Fibroblast of gingiva (primary cell): ENCODE results near the gene LNX1.

Experiments used
- DNase-seq: peaks from one replicate; pipeline ENCODE4 v3.0.0-alpha.2; 2011; ENCODE audit warnings: low read depth

LNX1 gene

GRCh38 chr4:53598901-53599300, 7.6 kb upstream of the LNX1 start:
- DNase-seq, result no peak

- DNase-seq, result no peak
Observed at GRCh38 chr4:53598483-53598882, 7.2 kb upstream of the LNX1 start.

DNA sequence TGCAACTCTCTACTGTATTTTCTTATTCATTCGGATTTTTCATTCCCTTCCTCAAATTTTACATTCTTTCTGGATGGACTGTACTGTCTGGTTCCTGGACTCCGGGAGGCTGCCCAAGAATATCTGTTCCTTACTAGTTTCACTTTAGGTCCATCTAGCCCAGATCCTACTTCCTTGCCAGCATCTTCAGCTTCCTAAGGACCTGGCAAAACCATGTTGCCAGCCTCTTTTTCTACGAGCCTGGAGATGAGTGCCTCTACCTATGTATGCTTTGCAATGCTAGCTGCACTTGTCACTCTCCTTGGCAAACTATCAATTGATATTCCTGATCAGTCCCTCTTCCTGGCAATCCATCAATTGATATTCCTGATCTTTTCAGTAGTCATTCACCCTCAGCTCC, 5.6 kb upstream of the LNX1 start:
- DNase-seq, result no peak

DNA sequence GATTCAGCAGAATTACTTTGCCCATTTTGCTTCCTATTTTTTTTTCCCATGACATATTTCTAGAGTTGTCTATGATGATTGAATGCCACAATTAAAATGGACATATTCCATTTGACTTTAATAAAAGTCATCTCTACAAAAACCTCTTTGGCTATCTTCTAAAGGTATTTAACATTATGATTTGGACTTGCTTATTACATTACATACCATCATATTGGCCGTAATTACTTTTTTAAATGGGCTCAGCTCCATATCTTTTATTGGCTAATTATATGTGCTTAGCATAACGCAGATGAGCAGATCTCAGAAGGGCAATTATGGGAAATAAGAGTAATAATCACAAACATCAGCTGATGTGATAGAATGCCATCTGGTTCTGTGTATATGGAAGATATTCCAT, 4.5 kb upstream of the LNX1 start:
- DNase-seq, result no peak

- no peak for DNase-seq
Observed at GRCh38 chr4:53595204-53595603, 3.9 kb upstream of the LNX1 start.

DNA sequence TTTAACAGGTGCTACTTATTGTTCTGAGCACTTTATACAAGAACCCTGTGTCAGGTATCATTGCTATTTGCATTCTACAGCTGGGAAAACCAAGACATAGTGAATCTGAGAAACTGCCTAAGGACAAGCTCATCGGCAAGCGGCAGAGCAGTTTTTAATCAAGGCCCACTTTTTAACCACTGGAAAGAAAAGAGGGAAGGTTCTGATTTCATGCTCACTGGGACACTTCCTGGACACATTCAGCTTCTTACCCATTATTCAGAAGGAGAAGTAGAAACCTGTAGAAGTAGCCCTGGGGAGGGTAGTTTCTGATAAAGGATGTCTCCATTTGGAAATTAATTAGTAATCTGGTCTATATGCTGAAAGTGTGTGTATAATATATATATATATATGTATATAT, 2.5 kb upstream of the LNX1 start:
- DNase-seq, result no peak

- DNase-seq, result no peak
Observed at GRCh38 chr4:53592686-53593501, 1.6 kb upstream of the LNX1 start.

GRCh38 chr4:53592122-53592521, 836 bp upstream of the LNX1 start:
- DNase-seq, result no peak

GRCh38 chr4:53590187-53590586, 1.1 kb downstream of the LNX1 start:
- DNase-seq, result no peak

DNA sequence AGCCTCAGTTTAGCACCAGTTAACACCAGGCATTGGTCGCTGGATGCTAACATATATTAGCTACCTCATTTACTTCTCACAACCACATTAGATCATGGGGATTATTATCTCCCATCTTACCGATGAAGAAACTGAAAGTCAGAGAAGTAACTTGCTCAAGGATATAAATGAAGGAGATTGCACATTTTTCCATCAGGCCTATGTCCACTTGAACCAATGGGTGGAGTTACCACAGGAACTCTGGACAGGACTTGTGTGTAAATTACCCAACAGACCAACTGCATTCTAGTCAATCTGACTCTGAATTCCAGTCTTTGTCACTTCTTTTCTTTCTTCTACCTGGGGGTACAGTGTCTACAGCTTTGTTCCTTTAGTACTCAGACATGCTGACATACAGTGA, 1.8 kb downstream of the LNX1 start:
- DNase-seq, result no peak

- DNase-seq, result no peak
Observed at GRCh38 chr4:53587135-53587534, 4.2 kb downstream of the LNX1 start.

DNA sequence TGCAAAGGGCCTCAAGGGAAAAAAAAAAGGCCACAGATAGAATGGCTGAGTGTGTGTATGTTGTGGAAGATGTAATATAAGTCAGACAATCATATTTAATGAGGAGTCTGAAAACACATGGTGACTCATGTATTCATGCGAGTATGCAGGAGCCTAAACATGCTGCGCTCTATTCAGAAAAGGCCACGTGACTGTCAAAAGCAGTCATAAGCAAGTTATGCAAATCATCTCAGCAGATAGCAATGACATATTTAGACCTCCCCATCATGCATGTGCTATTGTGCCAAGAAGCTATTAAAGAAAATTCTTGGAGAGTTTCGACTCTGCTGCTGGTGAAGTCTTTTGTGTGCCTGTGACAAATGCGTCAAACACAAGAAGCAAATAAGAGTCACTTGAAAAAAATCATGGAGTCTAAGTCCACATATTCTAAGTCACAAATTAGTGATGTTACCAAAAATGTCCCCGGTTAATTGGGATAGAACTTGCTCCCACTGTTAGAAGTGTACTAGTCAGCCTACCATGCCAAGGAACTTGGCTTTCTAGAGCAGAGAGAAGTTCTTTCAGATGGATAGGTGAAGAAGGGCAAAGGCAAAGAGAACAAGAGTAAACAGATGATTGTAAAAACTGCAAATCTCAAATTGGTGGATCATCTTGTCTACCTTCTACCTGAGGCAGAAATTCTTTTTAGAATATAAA, 5.0 kb downstream of the LNX1 start:
- peak; percentile 90 for DNase-seq

- DNase-seq, result no peak
Observed at GRCh38 chr4:53584658-53585057, 6.6 kb downstream of the LNX1 start.

GRCh38 chr4:53583513-53583912, 7.8 kb downstream of the LNX1 start:
- DNase-seq, result no peak

- no peak for DNase-seq
Observed at GRCh38 chr4:53582194-53582593, 9.1 kb downstream of the LNX1 start.

GRCh38 chr4:53580274-53580673, 11.0 kb downstream of the LNX1 start:
- no peak for DNase-seq

DNA sequence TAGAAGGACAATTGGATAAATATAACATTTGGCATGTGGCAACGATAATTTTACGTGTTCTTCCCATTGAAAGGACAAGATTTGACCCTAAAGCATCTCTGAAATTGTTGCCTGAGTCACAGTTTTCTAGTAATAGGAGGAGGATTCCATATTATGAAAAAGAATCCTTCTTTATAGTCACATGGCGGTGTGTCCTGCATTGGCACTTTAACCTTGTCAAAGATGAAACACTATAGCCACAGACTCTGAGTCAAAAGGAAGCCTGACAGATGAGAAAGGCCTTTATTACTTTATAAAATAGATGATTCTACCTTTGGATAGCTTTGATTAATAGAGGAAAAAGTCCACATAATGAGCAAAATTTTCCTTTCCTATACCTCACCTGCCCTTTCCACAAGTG, 11.5 kb downstream of the LNX1 start:
- DNase-seq, result peak; percentile 37

DNA sequence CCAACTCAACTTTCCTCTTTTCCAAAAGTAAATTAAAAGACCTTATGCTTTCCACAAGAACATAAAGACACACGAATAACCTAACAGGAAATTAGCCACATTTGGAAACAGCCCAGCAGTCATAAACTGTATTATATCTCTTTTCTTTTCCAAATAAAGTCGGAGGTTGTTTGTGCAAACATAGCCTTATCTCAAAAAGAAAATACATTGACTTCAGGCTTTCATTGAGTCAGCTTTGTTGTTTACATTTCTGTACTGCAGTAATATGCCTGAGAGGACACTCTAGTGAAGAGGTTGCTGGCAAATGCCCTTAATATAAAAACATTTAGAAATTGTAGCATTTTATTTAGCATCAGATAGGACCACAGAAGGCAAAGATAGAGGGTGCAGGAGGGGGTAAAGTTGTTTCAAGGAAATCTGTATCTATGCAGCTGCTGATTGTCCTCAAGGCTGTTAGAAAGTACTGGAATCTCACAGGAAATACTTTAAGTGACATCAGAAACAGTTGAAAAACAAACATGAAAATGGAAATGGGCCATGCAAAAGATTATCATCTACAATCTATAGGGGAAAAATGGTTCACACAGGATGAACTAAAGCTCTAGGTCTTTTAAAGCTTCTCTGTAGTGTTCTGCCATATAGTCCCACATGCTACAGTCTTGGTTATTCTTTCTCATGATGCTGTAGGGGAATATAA, 14.5 kb downstream of the LNX1 start:
- DNase-seq, result no peak

DNA sequence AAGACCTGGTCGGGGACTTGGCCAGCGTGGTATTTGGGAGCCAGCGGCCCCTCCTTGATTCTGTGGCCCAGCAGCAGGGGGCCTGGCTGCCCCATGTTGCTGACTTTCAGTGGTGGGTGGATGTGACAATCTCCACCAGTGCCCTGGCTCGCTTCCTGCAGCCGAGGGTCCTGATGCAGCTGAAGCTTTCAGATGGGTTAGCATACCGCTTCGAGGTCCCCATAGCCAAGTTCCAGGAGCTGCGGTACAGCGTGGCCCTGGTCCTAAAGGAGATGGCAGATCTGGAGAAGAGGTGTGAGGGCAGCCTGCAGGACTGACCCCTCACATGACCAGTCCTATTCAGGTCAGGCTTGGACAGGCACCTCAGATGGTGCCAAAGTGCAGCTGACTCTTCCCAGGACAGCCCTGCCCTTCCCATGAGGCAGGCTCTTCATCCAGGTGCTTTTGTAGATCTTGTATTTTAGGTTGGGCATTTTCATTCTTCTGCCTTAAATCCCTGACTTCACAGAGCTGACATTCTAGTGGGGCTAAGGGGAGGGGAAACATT, 15.1 kb downstream of the LNX1 start:
- no peak for DNase-seq

DNA sequence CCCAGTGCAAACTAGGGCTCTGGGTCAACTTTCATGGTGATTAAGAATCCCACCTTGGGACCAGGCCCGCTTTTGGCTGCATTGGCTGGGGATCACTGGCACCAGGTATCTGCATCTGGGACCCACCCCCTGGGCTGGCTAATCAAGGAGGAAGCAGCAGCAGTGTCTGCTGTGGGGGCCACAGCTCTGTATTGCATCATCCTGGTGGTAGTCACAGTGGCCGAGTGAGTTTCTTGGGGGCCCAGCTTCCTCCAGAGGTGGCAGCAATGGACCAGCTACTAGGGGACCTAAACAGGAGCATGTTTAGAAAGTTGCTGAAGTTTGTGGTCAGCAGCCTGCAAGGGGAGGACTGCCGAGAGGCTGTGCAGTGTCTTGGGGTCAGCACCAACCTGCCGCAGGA, 15.7 kb downstream of the LNX1 start:
- DNase-seq, result no peak

DNA sequence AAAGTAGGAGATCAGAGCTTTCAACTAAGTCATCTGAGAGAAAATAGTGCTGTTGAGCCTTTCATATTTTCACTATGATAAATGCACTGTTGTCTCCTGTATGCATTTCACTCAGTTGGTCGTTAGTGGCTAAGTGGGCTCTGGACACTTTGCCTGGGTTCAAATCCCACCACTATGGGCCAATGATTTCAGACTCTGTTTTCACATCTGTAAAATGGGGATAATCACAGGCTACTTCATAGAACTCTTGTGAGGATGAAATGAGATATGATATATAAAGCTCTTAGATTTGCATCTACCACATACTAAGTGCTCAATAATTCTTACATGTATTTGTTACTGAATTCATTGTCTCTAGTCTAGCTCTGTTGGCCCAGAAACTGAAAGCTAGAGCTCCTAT, 16.8 kb downstream of the LNX1 start:
- no peak for DNase-seq

DNA sequence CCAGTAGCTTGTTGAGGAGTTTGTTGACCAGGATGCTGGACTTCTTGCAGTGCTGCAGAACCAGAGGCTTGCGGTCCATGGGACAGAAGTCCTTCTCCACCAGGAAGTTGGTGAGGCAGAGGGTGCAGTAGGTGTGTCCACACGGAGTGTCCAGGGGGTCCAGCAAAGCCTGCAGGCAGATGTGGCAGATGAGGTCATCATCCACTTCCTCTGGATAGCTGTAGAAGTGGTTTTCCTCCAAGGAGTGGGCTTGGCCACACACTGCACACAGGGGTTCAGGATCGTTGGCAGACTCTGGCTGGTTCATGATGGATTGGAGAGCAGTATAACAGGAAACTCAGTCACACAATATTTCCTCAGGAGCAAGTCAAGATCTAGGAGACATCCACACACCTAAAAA, 17.6 kb downstream of the LNX1 start:
- no peak for DNase-seq

- no peak for DNase-seq
Observed at GRCh38 chr4:53572600-53572994, 18.7 kb downstream of the LNX1 start.
